ENCODE data around the gene ATMIN. TPM values are rescaled to one million over a fixed set of nuclear protein-coding genes. Genes with fewer than 3 reads are reported as not detected.
A peak's percentile ranks its signal among the peaks of the same experiment; 100 is the strongest.

Gene ATMIN
- 54.0 TPM for polyA plus RNA-seq (ENCODE audit: insufficient read length)
- long read RNA-seq, donor 1, full-length matches to known transcripts, result 34 of 34 reads
- long read RNA-seq, donor 1, partial matches to known transcripts, result 0 of 34 reads
- long read RNA-seq, donor 1, other reads (novel, unspliced or antisense), result 0 of 34 reads
- long read RNA-seq, donor 2, full-length matches to known transcripts, result 17 of 17 reads
- long read RNA-seq, donor 2, partial matches to known transcripts, result 0 of 17 reads
- long read RNA-seq, donor 2, other reads (novel, unspliced or antisense), result 0 of 17 reads
- long read RNA-seq, donor 3, full-length matches to known transcripts, result 14 of 21 reads
- long read RNA-seq, donor 3, partial matches to known transcripts, result 7 of 21 reads
- long read RNA-seq, donor 3, other reads (novel, unspliced or antisense), result 0 of 21 reads
- long read RNA-seq, donor 4, full-length matches to known transcripts, result 2 of 2 reads
- long read RNA-seq, donor 4, partial matches to known transcripts, result 0 of 2 reads
- long read RNA-seq, donor 4, other reads (novel, unspliced or antisense), result 0 of 2 reads
- long read RNA-seq, donor 5, full-length matches to known transcripts, result 15 of 15 reads
- long read RNA-seq, donor 5, partial matches to known transcripts, result 0 of 15 reads
- long read RNA-seq, donor 5, other reads (novel, unspliced or antisense), result 0 of 15 reads
- long read RNA-seq, donor 6, full-length matches to known transcripts, result 14 of 30 reads
- long read RNA-seq, donor 6, partial matches to known transcripts, result 16 of 30 reads
- long read RNA-seq, donor 6, other reads (novel, unspliced or antisense), result 0 of 30 reads
- long read RNA-seq, donor 7, full-length matches to known transcripts, result 29 of 29 reads
- long read RNA-seq, donor 7, partial matches to known transcripts, result 0 of 29 reads
- long read RNA-seq, donor 7, other reads (novel, unspliced or antisense), result 0 of 29 reads
- long read RNA-seq, donor 8, full-length matches to known transcripts, result 9 of 9 reads
- long read RNA-seq, donor 8, partial matches to known transcripts, result 0 of 9 reads
- long read RNA-seq, donor 8, other reads (novel, unspliced or antisense), result 0 of 9 reads

- peak; percentile 88 for DNase-seq
Observed at GRCh38 chr16:81035398-81035974, at the start of gene ATMIN. ATMIN (plus strand) TSS chr16:81035842; CDS start chr16:81035871, 29 bp downstream.

- no peak for DNase-seq
Observed at GRCh38 chr16:80986557-80986956, 49.1 kb upstream of the ATMIN start.

- no peak for DNase-seq
Observed at GRCh38 chr16:80988756-80989155, 46.9 kb upstream of the ATMIN start.

- no peak for DNase-seq
Observed at GRCh38 chr16:80989801-80990200, 45.8 kb upstream of the ATMIN start.

GRCh38 chr16:80990577-80990976, 45.1 kb upstream of the ATMIN start:
- DNase-seq, result no peak

- DNase-seq, result no peak
Observed at GRCh38 chr16:80990978-80991377, 44.7 kb upstream of the ATMIN start.

GRCh38 chr16:80991792-80992430, 43.7 kb upstream of the ATMIN start:
- DNase-seq, result no peak

GRCh38 chr16:80992676-80993293, 42.9 kb upstream of the ATMIN start:
- DNase-seq, result no peak

- no peak for DNase-seq
Observed at GRCh38 chr16:80993307-80993706, 42.3 kb upstream of the ATMIN start.

- DNase-seq, result no peak
Observed at GRCh38 chr16:80993834-80994233, 41.8 kb upstream of the ATMIN start.

GRCh38 chr16:80994451-80994850, 41.2 kb upstream of the ATMIN start:
- no peak for DNase-seq

- DNase-seq, result peak; percentile 46
Observed at GRCh38 chr16:80996688-80997138, 38.9 kb upstream of the ATMIN start.

- DNase-seq, result peak; percentile 13
Observed at GRCh38 chr16:80997139-80997798, 38.4 kb upstream of the ATMIN start.

- DNase-seq, result no peak
Observed at GRCh38 chr16:80997964-80998620, 37.5 kb upstream of the ATMIN start.

- DNase-seq, result no peak
Observed at GRCh38 chr16:81000873-81001272, 34.8 kb upstream of the ATMIN start.

GRCh38 chr16:81001330-81001729, 34.3 kb upstream of the ATMIN start:
- no peak for DNase-seq

- no peak for DNase-seq
Observed at GRCh38 chr16:81003064-81003463, 32.6 kb upstream of the ATMIN start.

- DNase-seq, result no peak
Observed at GRCh38 chr16:81003610-81004460, 31.8 kb upstream of the ATMIN start.

All from left kidney (tissue), 8 donors.